K562 treated with DMSO at 1 percent for 12 hours (cell line): ENCODE data around the gene RBBP8NL. TPM values are rescaled to one million over a fixed set of nuclear protein-coding genes. Genes with fewer than 3 reads are reported as not detected.

ENCODE experiments used
- total RNA-seq: library from RNA; unstranded; fragments of 300-600 nt; gene quantifications from 2 replicates; pipeline ENCODE4 v1.2.3, GENCODE V29; 2022; ENCODE audit not compliant: insufficient read depth

RBBP8NL gene, protein sequence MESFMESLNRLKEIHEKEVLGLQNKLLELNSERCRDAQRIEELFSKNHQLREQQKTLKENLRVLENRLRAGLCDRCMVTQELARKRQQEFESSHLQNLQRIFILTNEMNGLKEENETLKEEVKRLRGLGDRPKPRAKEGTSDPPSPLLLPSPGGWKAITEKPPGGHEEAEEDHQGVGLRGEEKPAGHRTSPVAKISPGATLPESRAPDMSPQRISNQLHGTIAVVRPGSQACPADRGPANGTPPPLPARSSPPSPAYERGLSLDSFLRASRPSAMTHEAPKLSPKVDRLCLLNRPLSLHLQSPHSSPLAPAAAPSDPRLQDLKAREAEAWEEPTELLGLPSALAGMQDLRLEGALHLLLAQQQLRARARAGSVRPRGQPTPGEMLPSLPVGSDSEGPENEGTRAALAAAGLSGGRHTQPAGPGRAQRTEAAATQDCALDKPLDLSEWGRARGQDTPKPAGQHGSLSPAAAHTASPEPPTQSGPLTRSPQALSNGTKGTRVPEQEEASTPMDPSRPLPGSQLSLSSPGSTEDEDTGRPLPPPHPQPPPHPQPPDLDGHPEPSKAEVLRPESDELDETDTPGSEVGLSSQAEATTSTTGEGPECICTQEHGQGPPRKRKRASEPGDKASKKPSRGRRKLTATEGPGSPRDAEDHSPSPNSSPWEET
- not detected in 2 replicates for total RNA-seq

GRCh38 chr20:62427172-62428001, at the start of gene RBBP8NL:
RBBP8NL (minus strand) TSS chr20:62427539; CDS start chr20:62419647, 7,892 bp downstream.

GRCh38 chr20:62475772-62476055, 48.4 kb upstream of the RBBP8NL start, which contains the start of gene GATA5:
GATA5 (minus strand) TSS chr20:62475995; CDS start chr20:62475521, 474 bp downstream.

GRCh38 chr20:62407221-62407992, 19.9 kb downstream of the RBBP8NL start, which contains the start of gene CABLES2:
CABLES2 (minus strand) TSS chr20:62407285; CDS start chr20:62407276, 9 bp downstream.

GRCh38 chr20:62386383-62387218, 40.7 kb downstream of the RBBP8NL start, which contains the start of gene RPS21:
RPS21 (plus strand) TSS chr20:62387103; CDS start chr20:62387339, 236 bp downstream.

DNA sequence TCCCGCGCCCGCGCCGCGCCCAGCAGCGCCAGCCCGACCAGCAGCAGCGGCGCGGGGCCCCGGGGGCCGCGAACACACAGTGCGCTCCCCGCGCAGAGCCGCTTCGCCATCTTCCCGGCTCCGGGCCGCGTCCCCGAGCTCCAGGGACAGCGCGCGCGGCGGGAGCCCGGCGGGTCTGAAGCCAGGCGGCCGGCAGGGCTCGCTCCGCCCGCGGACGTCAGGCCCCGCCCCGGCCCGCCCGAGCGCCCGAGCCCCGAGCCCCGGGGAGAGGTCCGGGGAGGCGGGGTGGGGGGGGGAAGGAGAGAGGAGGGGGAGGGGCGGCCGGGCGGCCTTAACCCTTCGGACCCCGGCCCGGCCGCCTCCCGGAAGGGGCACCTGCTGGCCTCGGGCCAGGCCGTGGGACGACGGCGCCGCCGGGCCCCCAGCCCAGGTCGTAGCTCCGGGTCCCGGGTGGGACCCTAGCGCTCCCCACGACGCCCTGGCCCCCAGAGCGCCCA, 60.2 kb downstream of the RBBP8NL start, which contains the start of gene LAMA5:
Gene LAMA5 (minus strand): TSS at position 177 of the 497 bp plus-strand sequence. CDS start 67 bp downstream, at position 110.

Other genes with a start within 250 kb of the RBBP8NL start
- 37.3 and 43.0 TPM in 2 replicates for gene MTG2, start 244.5 kb downstream of the RBBP8NL start, total RNA-seq
- gene HRH3, start 207.3 kb downstream of the RBBP8NL start, total RNA-seq = not detected in 2 replicates
- gene OSBPL2, start 189.0 kb downstream of the RBBP8NL start, total RNA-seq = 10.9 and 26.4 TPM in 2 replicates
- 163 and 209 TPM in 2 replicates for gene ADRM1, start 124.5 kb downstream of the RBBP8NL start, total RNA-seq
- gene LAMA5, start 60.2 kb downstream of the RBBP8NL start, total RNA-seq = 31.7 and 36.7 TPM in 2 replicates
- 6,686 and 11,238 TPM in 2 replicates for gene RPS21, start 40.4 kb downstream of the RBBP8NL start, total RNA-seq
- gene CABLES2, start 20.3 kb downstream of the RBBP8NL start, total RNA-seq = 6.3 and 12.4 TPM in 2 replicates
- gene GATA5, start 48.5 kb upstream of the RBBP8NL start, total RNA-seq = 0.31 and 1.1 TPM in 2 replicates
- gene SLCO4A1, start 215.0 kb upstream of the RBBP8NL start, total RNA-seq = 0.60 and 2.0 TPM in 2 replicates